CMK (cell line): ENCODE data around the gene FBXW12.
"Not testable (repeated sequence)": the region's sequence is repeated elsewhere in the genome, so short reads cannot be mapped to it uniquely, and the experiment has no call there.

ENCODE experiments used
- DNase-seq: peaks from one replicate; pipeline ENCODE4 v3.0.0-alpha.2; 2010; ENCODE audit warnings: low read depth

The FBXW12 gene

GRCh38 chr3:48372862-48373435 lies 930 bp downstream of the FBXW12 start:
- DNase-seq: no peak

GRCh38 chr3:48387634-48388033 lies 15.6 kb downstream of the FBXW12 start:
- DNase-seq: no peak

- DNase-seq: no peak
Measured at GRCh38 chr3:48388966-48389365, 16.9 kb downstream of the FBXW12 start.

GRCh38 chr3:48394391-48394790 lies 22.4 kb downstream of the FBXW12 start:
- no peak for DNase-seq

GRCh38 chr3:48395714-48396113 lies 23.7 kb downstream of the FBXW12 start:
- no peak for DNase-seq

- no peak for DNase-seq
Measured at GRCh38 chr3:48397767-48398681, 26.0 kb downstream of the FBXW12 start.

GRCh38 chr3:48398701-48399386 lies 26.8 kb downstream of the FBXW12 start:
- no peak for DNase-seq

GRCh38 chr3:48399387-48400172 lies 27.6 kb downstream of the FBXW12 start:
- DNase-seq: no peak

GRCh38 chr3:48400824-48401433 lies 28.9 kb downstream of the FBXW12 start:
- peak; percentile 25 for DNase-seq

- not testable (repeated sequence) for DNase-seq
Measured at GRCh38 chr3:48401434-48401901, 29.4 kb downstream of the FBXW12 start.

GRCh38 chr3:48402281-48402732 lies 30.3 kb downstream of the FBXW12 start:
- DNase-seq: no peak

GRCh38 chr3:48402907-48403306 lies 30.9 kb downstream of the FBXW12 start:
- no peak for DNase-seq

- DNase-seq: no peak
Measured at GRCh38 chr3:48403533-48404439, 31.8 kb downstream of the FBXW12 start.

- DNase-seq: no peak
Measured at GRCh38 chr3:48404440-48405342, 32.7 kb downstream of the FBXW12 start.

GRCh38 chr3:48405343-48405881 lies 33.4 kb downstream of the FBXW12 start:
- no peak for DNase-seq

- DNase-seq: no peak
Measured at GRCh38 chr3:48405971-48406370, 34.0 kb downstream of the FBXW12 start.

- DNase-seq: no peak
Measured at GRCh38 chr3:48406443-48407431, 34.7 kb downstream of the FBXW12 start.
